Measurements from ENCODE around the gene ZNF205. TPM values are rescaled to one million over a fixed set of nuclear protein-coding genes. Genes with fewer than 3 reads are reported as not detected.
A peak's percentile ranks its signal among the peaks of the same experiment; 100 is the strongest.

ZNF205 gene
- total and polyA plus RNA-seq, 2 of the 4 experiments (the other 2 are of a cell fraction) = 8.2 to 12.7 TPM

- Histone ChIP-seq H3K4me2 (ENCODE audit: low read depth, low read length) (peak overlapping the region; percentile 70), H2BK15ac (ENCODE audit: low read depth, low read length) (no peak overlapping the region), H3K27ac (ENCODE audit: insufficient read depth, low read length) (peak overlapping the region; percentile 10; the same call in 1 of the 2 replicates), H2BK20ac (ENCODE audit: low read depth, low read length) (no peak overlapping the region), H4K8ac (ENCODE audit: low read depth in 2 of 2, low read length in 2 of 2) (no peak overlapping the region; a peak in 2 of 4 replicates), H3K27me3 (ENCODE audit: control insufficient read depth, insufficient read depth, low read length) (no peaks in the 10 kb centered on the region), H3K36me3 (ENCODE audit: control insufficient read depth, insufficient read depth, low read length) (no peaks in the 10 kb centered on the region), H2AFZ (replicated peaks; ENCODE audit: low read length, poor library complexity) (peak overlapping the region; percentile 94), H3K9me1 (ENCODE audit: insufficient read depth, low read length) (peaks cover 10% of the 10 kb centered on the region), H2BK120ac (ENCODE audit: low read depth, low read length) (no peak overlapping the region), H3K79me1 (ENCODE audit: low read depth in 1 of 2, low read length in 2 of 2) (no peaks in the 10 kb centered on the region), H3K4ac (ENCODE audit: low read depth, low read length) (0 out of 2 replicates have a peak overlapping the region, but pooled peaks have one; percentile 6), H3K9me3 (ENCODE audit: control insufficient read depth, insufficient read depth, low read length) (no peaks in the 10 kb centered on the region), H3K56ac (ENCODE audit: extremely low read depth, insufficient read depth, low read length) (no peak overlapping the region), H3K4me1 (ENCODE audit: control insufficient read depth, insufficient read depth, low read length) (peaks cover 4% of the 10 kb centered on the region), H2AK9ac (replicated peaks; ENCODE audit: low read depth, low read length, poor library complexity) (peak overlapping the region; percentile 94), H2BK5ac (ENCODE audit: low read depth, low read length, poor library complexity, severe bottlenecking) (no peak overlapping the region), H3K14ac (replicated peaks; ENCODE audit: low read depth, low read length) (no peak overlapping the region), H4K20me1 (ENCODE audit: insufficient read depth, low read length) (peaks cover 9% of the 10 kb centered on the region; the same call in 1 of the 2 replicates), H3K18ac (ENCODE audit: low read depth, low read length) (no peak overlapping the region), H3K23ac (ENCODE audit: low read depth, low read length) (0 out of 2 replicates have a peak overlapping the region, but pooled peaks have one; percentile 21), H2AK5ac (ENCODE audit: low read depth, low read length) (no peak overlapping the region), H4K91ac (ENCODE audit: insufficient read depth, low read depth, low read length) (no peak overlapping the region), H3K9ac (ENCODE audit: low read depth, low read length) (no peak overlapping the region), H3K4me3 (ENCODE audit: insufficient read depth, low read depth, low read length) (peak overlapping the region; percentile 72), H4K5ac (ENCODE audit: low read depth, low read length) (no peak overlapping the region)
- WGBS, 2 experiments (ENCODE audit: extremely low coverage in 2 of 2, insufficient read length in 1 of 2) = 0% methylated on average over 11 of the region's 27 CpGs; no CpG with 5 or more reads in 1 of the 2 experiments
- dilution Hi-C loops (cut with HindIII; ENCODE audit: low sequenced_read_pairs, unreplicated experiment) (no loop called here), in situ Hi-C loops (cut with MboI; ENCODE audit: low sequenced_read_pairs) (no loop called here), intact Hi-C loops (cut with micrococcal nuclease) (no loop called here)
- POLR2A ChIA-PET (ENCODE audit: unreplicated experiment) = no interaction called here
- peak; percentile 5 for ATAC-seq (ENCODE audit: low read depth)
- no peak for DNase-seq
- CTCF ChIA-PET = interaction anchor here (1.2 kb wide), 1 partner anchor 23 kb away, joined by 3 read pairs; the partner anchor contains the start of gene ZNF213
- no TSS peak for BruUV-seq (replicated peaks)
- TF ChIP-seq CTCF (conservative IDR thresholded peaks at IDR 0.05; ENCODE audit: low read depth, low read length) = no peak
- TF ChIP-seq MAZ (IDR thresholded peaks at IDR 0.05; ENCODE audit: borderline replicate concordance, low read depth, low read length) = no peak
- no peak for TF ChIP-seq BHLHE40 (IDR thresholded peaks at IDR 0.05; ENCODE audit: low read depth, low read length)
- no peak for TF ChIP-seq POLR2A (IDR thresholded peaks at IDR 0.05; ENCODE audit: low read depth, low read length)
- no peak for TF ChIP-seq RFX5 (IDR thresholded peaks at IDR 0.05; ENCODE audit: low read depth, low read length)
- no peak for TF ChIP-seq MXI1 (IDR thresholded peaks at IDR 0.05; ENCODE audit: borderline replicate concordance, low read depth, low read length)
- no peak for TF ChIP-seq CHD1 (IDR thresholded peaks at IDR 0.05; ENCODE audit: low read depth, low read length)
- TF ChIP-seq NFE2L2 (IDR thresholded peaks at IDR 0.05; ENCODE audit: low read depth, low read length) = no peak
- no peak for TF ChIP-seq ELK1 (IDR thresholded peaks at IDR 0.05; ENCODE audit: borderline replicate concordance, low read depth, low read length)
- TF ChIP-seq RAD21 (IDR thresholded peaks at IDR 0.05; ENCODE audit: low read length) = no peak
- no peak for TF ChIP-seq CEBPB (IDR thresholded peaks at IDR 0.05; ENCODE audit: low read depth, low read length)
- TF ChIP-seq SMC3 (IDR thresholded peaks at IDR 0.05; ENCODE audit: low read depth, low read length) = no peak
- no peak for TF ChIP-seq FOS (IDR thresholded peaks at IDR 0.05; ENCODE audit: low read depth, low read length)
- TF ChIP-seq MAFK (IDR thresholded peaks at IDR 0.05; ENCODE audit: low read depth, low read length) = no peak
- TF ChIP-seq RCOR1 (IDR thresholded peaks at IDR 0.05; ENCODE audit: insufficient replicate concordance, low read length) = no peak
- TF ChIP-seq, protein P1, sequence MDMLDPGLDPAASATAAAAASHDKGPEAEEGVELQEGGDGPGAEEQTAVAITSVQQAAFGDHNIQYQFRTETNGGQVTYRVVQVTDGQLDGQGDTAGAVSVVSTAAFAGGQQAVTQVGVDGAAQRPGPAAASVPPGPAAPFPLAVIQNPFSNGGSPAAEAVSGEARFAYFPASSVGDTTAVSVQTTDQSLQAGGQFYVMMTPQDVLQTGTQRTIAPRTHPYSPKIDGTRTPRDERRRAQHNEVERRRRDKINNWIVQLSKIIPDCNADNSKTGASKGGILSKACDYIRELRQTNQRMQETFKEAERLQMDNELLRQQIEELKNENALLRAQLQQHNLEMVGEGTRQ (IDR thresholded peaks at IDR 0.05; ENCODE audit: low read depth, low read length) = no peak
Measured at GRCh38 chr16:3158026-3158509, 45.7 kb downstream of the ZNF205 start.
